Measurements from ENCODE around the gene HES3.

DNA sequence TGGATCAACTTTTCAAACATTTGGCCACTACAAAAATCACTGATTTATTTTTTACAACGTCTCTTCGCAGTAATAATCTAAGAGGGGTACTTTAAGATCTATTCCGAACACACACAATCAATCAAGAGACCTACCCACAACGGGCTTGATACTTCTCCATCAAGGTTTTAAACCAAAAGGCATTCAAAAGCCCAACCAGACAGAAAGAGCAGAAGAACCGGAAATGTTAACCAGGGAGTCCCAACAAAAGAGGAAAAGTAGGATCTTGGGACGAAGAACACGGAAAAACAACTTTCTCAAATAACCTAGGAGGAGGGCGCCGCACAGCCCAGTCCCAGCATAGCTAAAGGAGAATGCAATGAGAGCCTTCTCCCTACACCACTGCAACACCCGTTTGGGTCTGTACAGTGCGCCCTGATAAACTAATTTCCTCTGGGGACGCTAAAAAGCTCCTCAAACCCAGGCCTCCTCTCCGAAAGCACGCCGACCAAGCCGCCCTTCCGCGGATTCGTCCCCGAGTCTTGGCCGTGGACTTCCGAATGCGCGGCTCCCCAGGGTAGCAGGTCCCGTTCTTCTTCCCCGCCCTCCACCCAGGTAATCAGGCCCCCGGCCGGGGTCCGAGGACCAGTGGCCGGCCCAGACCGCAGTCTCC, 45.2 kb upstream of the HES3 start:
- no peak for TF ChIP-seq EGR1 (IDR thresholded peaks at IDR 0.05; ENCODE audit: low read depth)
- TF ChIP-seq RAD21 (IDR thresholded peaks at IDR 0.05; ENCODE audit: low read depth): no peak
- TF ChIP-seq, protein P1, sequence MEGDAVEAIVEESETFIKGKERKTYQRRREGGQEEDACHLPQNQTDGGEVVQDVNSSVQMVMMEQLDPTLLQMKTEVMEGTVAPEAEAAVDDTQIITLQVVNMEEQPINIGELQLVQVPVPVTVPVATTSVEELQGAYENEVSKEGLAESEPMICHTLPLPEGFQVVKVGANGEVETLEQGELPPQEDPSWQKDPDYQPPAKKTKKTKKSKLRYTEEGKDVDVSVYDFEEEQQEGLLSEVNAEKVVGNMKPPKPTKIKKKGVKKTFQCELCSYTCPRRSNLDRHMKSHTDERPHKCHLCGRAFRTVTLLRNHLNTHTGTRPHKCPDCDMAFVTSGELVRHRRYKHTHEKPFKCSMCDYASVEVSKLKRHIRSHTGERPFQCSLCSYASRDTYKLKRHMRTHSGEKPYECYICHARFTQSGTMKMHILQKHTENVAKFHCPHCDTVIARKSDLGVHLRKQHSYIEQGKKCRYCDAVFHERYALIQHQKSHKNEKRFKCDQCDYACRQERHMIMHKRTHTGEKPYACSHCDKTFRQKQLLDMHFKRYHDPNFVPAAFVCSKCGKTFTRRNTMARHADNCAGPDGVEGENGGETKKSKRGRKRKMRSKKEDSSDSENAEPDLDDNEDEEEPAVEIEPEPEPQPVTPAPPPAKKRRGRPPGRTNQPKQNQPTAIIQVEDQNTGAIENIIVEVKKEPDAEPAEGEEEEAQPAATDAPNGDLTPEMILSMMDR (IDR thresholded peaks at IDR 0.05 in 2 of 3, conservative IDR thresholded peaks at IDR 0.05 in 1 of 3; ENCODE audit: borderline replicate concordance in 1 of 3, insufficient read depth in 1 of 3, low read depth in 2 of 3, low read length in 2 of 3): no peak
- TF ChIP-seq CEBPB (IDR thresholded peaks at IDR 0.05; ENCODE audit: low read depth): no peak
- no peak for TF ChIP-seq POLR2A (IDR thresholded peaks at IDR 0.05; ENCODE audit: borderline replicate concordance, extremely low read depth, insufficient read depth, insufficient read length)
- no peak for TF ChIP-seq REST (IDR thresholded peaks at IDR 0.05; ENCODE audit: low read depth)
